ENCODE measurements around the gene TAF1D. TPM values are rescaled to one million over a fixed set of nuclear protein-coding genes. Genes with fewer than 3 reads are reported as not detected.

TAF1D gene
- total RNA-seq, 1 experiment from 2014 or later, result 165 TPM

DNA sequence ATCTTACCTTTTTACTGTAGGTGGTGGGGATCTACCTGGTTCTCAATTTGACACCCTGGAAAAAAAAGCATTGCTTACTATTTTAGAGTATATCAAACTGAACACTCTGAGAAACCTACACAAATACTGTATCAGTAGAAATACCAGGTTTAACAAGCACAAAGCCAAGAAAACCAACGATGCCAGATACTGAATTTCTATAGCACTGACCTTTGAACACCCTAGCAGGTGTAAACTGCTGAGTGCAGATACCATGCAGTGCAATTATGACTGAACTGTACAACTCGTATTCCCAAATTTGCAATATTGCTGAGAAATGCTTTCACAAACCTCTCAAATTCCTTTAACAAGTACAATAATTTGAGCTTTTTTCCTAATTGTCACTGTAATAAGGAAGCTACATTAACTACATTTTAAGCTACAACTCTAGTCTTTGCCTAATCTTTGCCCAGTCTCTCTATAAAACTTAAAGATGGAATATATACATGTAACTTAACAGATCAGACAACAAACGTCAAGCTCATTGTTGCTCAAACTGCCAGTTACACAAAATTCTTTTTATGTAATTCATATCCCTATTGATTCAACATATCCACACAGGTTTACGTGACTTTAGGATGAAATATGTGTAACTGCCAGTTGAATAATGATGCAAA, 8.9 kb downstream of the TAF1D start:
- H3K4me1 ChIP-seq (ENCODE audit: control insufficient read depth, insufficient read depth, low read length), result peaks cover 52% of the 10 kb centered on the region
- H3K36me3 ChIP-seq (ENCODE audit: control insufficient read depth, insufficient read depth, low read length), result peaks cover 82% of the 10 kb centered on the region
- H3K4me3 ChIP-seq (ENCODE audit: low read depth in 2 of 2, low read length in 2 of 2), result no peak overlapping the region
- peak overlapping the region; percentile 44 for H3K27ac ChIP-seq (ENCODE audit: low read length)
- intact Hi-C loops (cut with micrococcal nuclease; ENCODE audit: unreplicated experiment) (no loop called here), in situ Hi-C loops (cut with HindIII; ENCODE audit: low pct_unique_long_range_greater_than_20kb, low sequenced_read_pairs) (no loop called here)
- POLR2A ChIA-PET, result interaction anchor here (0.6 kb wide), 1 partner anchor 814 kb away, joined by 3 read pairs; no protein-coding TSS in a partner anchor
- BruUV-seq (replicated peaks), result no TSS peak
- no peaks in the 10 kb centered on the region for H3K9me3 ChIP-seq (ENCODE audit: control insufficient read depth, insufficient read depth, low read depth, low read length)
- no peaks in the 10 kb centered on the region for H3K27me3 ChIP-seq (ENCODE audit: control insufficient read depth, insufficient read depth, low read length)
- ATAC-seq (no peak), DNase-seq (ENCODE audit: low read depth, low spot score) (no peak)
- TF ChIP-seq, protein P1, sequence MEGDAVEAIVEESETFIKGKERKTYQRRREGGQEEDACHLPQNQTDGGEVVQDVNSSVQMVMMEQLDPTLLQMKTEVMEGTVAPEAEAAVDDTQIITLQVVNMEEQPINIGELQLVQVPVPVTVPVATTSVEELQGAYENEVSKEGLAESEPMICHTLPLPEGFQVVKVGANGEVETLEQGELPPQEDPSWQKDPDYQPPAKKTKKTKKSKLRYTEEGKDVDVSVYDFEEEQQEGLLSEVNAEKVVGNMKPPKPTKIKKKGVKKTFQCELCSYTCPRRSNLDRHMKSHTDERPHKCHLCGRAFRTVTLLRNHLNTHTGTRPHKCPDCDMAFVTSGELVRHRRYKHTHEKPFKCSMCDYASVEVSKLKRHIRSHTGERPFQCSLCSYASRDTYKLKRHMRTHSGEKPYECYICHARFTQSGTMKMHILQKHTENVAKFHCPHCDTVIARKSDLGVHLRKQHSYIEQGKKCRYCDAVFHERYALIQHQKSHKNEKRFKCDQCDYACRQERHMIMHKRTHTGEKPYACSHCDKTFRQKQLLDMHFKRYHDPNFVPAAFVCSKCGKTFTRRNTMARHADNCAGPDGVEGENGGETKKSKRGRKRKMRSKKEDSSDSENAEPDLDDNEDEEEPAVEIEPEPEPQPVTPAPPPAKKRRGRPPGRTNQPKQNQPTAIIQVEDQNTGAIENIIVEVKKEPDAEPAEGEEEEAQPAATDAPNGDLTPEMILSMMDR (IDR thresholded peaks at IDR 0.05), result no peak
- peak; percentile 56; the same call in 1 of the 2 replicates for TF ChIP-seq POLR2AphosphoS5 (IDR thresholded peaks at IDR 0.05; ENCODE audit: low read depth, low read length)
- TF ChIP-seq, protein P2, sequence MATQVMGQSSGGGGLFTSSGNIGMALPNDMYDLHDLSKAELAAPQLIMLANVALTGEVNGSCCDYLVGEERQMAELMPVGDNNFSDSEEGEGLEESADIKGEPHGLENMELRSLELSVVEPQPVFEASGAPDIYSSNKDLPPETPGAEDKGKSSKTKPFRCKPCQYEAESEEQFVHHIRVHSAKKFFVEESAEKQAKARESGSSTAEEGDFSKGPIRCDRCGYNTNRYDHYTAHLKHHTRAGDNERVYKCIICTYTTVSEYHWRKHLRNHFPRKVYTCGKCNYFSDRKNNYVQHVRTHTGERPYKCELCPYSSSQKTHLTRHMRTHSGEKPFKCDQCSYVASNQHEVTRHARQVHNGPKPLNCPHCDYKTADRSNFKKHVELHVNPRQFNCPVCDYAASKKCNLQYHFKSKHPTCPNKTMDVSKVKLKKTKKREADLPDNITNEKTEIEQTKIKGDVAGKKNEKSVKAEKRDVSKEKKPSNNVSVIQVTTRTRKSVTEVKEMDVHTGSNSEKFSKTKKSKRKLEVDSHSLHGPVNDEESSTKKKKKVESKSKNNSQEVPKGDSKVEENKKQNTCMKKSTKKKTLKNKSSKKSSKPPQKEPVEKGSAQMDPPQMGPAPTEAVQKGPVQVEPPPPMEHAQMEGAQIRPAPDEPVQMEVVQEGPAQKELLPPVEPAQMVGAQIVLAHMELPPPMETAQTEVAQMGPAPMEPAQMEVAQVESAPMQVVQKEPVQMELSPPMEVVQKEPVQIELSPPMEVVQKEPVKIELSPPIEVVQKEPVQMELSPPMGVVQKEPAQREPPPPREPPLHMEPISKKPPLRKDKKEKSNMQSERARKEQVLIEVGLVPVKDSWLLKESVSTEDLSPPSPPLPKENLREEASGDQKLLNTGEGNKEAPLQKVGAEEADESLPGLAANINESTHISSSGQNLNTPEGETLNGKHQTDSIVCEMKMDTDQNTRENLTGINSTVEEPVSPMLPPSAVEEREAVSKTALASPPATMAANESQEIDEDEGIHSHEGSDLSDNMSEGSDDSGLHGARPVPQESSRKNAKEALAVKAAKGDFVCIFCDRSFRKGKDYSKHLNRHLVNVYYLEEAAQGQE (IDR thresholded peaks at IDR 0.05; ENCODE audit: insufficient read depth in 1 of 2, low read depth in 2 of 2, low read length in 1 of 2), result no peak
- TF ChIP-seq TCF7L2 (IDR thresholded peaks at IDR 0.05; ENCODE audit: low read depth, low read length), result no peak
- TF ChIP-seq SIN3A (IDR thresholded peaks at IDR 0.05; ENCODE audit: borderline replicate concordance, insufficient read depth, low read depth, low read length), result no peak
- CTCF ChIA-PET, result no interaction called here

DNA sequence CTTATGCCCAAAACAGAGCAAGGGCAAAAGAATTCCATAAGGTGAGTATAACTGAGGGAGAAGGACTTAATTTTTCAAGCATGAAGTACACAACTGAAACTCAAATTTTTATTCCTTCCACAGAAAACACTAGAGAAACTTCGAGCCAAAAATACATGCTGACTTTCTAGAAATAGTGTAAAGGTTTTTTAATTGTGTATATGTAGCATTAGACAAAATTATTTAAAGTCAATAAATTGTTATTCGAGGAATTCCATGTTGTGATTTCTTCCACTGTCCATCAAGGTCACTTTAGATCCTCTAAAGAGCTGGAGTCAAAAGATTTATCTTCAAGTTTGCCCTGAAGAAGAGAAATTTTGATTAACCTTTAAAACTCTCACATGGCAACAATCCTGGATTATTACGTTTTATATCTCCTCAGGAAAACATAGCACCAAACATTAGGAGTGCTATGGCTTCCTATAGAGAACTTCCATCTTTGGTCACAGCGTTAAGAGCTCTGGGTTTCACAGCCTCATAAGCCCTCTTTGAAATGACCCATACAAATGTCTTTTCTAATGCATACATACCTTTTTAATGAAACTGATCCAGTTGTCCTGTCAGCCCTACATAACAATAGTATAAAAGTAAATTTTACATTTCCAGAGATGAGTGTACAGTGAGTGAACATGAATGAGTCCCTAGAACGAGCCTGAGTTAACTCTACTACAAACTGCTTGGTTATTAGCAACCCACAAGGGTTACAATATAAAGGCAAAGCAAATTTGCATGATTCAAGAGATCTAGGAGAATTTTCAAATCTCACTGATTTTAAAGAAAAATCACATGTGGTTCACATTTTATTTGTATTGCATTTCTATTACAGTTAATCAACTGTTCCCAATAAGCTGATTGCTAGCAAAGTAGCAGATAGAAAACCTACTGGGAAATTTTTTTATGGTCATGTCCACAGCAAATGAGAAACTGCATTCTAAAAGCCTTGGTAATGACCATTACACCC, 10.9 kb downstream of the TAF1D start:
- CTCF ChIA-PET, result interaction anchor here (0.6 kb wide), 1 partner anchor 9 kb away, joined by 3 read pairs; no protein-coding TSS in a partner anchor
- Histone ChIP-seq H3K27ac (ENCODE audit: low read length) (peak overlapping the region; percentile 20; the same call in 1 of the 2 replicates), H3K9me3 (ENCODE audit: control insufficient read depth, insufficient read depth, low read depth, low read length) (no peaks in the 10 kb centered on the region), H3K27me3 (ENCODE audit: control insufficient read depth, insufficient read depth, low read length) (no peaks in the 10 kb centered on the region), H3K36me3 (ENCODE audit: control insufficient read depth, insufficient read depth, low read length) (peaks cover 72% of the 10 kb centered on the region), H3K4me1 (ENCODE audit: control insufficient read depth, insufficient read depth, low read length) (peaks cover 34% of the 10 kb centered on the region), H3K4me3 (ENCODE audit: low read depth in 2 of 2, low read length in 2 of 2) (no peak overlapping the region)
- no peak for ATAC-seq
- no TSS peak for BruUV-seq (replicated peaks)
- POLR2A ChIA-PET, result interaction anchor here (0.6 to 0.7 kb wide), 3 partner anchors 10 to 40 kb away, joined by 3 to 7 read pairs (median 6); no protein-coding TSS in a partner anchor
- TF ChIP-seq TCF7L2 (IDR thresholded peaks at IDR 0.05; ENCODE audit: low read depth, low read length) (no peak), SIN3A (IDR thresholded peaks at IDR 0.05; ENCODE audit: borderline replicate concordance, insufficient read depth, low read depth, low read length) (no peak), POLR2AphosphoS5 (IDR thresholded peaks at IDR 0.05; ENCODE audit: low read depth, low read length) (peak; percentile 69)
- TF ChIP-seq, protein P1 (IDR thresholded peaks at IDR 0.05), result no peak
- intact Hi-C loops (cut with micrococcal nuclease; ENCODE audit: unreplicated experiment), result no loop called here
- in situ Hi-C loops (cut with HindIII; ENCODE audit: low pct_unique_long_range_greater_than_20kb, low sequenced_read_pairs), result no loop called here
- DNase-seq (ENCODE audit: low read depth, low spot score), result no peak
